GM19372 (cell line): ENCODE results near the gene LSP1.
"Not testable (repeated sequence)": the region's sequence is repeated elsewhere in the genome, so short reads cannot be mapped to it uniquely, and the experiment has no call there.

ENCODE experiments used
- ATAC-seq: cut with Tn5 transposase; IDR thresholded peaks from one replicate; pipeline ENCODE4 v1.9.1; 2021; ENCODE audit warnings: mild to moderate bottlenecking, low read depth, moderate library complexity; ENCODE audit not compliant: unreplicated experiment

LSP1 gene

GRCh38 chr11:1862588-1863351 lies 9.9 kb downstream of the LSP1 start:
- no peak for ATAC-seq

DNA sequence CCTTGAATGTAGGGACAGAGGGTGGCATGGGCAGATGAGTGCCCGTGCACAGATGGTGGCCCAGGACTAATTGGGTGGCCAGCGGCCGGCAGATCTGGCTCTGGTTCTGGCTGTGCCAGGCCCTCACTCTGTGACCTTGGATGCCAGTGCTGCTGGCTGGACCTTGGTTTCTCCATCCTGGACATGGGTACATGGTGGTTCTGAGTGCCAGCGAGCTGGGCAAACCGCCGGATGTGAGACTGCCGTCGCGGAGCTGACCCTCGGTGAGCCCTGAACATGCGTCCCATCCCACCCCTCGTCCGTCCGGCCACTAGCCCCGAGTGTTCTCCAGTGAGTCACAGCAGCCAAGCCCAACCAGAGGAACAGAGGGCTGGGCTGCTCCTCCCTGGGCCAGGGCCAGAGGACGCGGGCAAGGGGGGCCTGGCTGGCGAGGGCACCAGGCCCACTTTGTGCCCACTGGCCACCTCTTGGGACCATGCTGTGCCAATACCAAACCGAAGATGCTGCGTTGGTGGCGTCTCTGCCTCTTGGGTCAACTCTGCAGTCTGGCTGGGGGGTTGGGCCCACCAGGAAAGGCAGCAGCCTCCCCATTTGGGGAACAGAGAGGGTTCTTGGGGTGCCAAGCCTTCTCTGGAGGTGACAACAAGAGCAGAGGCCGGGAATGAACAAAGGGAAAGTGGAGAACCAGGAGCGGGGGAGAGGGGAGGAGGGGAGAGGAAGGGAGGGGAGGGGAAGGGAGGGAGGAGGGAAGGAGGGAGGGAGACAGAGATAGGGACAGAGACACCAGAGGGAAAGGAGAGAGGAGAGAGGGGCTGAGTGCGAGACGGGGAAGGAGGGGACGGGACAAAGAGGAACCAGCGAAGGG lies 10.7 kb downstream of the LSP1 start:
- ATAC-seq: no peak

GRCh38 chr11:1864231-1864630 lies 11.3 kb downstream of the LSP1 start:
- no peak for ATAC-seq

DNA sequence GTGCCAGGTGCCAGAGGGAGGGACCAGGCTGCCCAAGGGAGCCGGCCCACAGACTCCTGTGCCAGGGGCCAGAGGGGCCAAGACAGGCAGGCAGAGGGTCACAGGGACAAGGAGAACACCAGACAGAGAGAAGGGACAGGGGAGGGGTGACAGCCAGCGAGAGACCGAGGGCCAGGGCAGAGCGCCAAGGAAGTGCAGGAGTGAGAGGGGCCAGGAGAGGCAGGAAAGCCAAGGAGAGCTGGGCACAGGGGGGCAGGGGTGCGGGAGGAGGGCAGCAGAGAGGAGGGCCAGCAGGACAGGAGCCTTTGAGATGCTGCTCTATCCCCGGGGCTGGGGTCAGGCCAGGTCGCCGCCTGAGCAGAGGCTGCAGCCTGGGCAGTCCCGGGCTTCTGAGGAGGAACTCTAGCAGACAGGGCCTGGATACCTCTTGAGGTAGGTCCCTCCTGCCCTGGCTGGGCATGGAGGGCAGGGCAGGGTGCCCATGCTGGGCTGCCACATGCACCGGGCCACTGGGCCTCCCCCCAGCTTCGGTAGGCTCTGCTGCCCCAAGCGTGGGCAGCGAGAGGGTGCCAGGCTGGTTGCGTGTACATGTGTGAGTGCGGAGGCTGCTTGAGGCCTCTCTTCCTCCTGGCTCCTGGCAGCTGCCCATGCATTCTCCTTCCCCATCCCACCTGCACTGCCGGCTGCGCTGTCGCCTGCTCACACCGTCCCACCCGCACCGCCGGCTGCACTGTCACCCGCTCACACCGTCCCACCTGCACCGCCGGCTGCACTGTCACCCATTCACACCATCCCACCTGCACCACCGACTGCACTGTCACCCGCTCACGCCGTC lies 12.2 kb downstream of the LSP1 start:
- no peak for ATAC-seq

GRCh38 chr11:1866226-1866625 lies 13.3 kb downstream of the LSP1 start:
- ATAC-seq: no peak

DNA sequence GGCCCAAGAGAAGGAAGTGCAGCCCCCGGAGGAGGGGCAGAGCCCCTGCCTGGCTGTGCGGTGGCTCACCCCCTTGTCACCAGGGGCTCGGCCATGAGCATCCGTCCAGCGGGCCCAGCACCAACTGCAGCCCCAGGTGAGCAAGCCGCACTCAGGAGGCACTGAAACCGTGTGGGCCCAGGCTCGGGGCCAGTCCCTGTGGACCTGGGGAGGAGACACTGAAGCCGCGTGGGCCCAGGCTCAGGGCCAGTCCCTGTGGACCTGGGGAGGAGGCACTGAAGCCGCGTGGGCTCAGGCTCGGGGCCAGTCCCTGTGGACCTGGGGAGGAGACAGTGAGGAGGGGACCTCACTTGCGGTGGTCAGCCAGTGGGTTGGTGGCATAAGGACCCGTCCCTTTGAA lies 13.9 kb downstream of the LSP1 start:
- no peak for ATAC-seq

- ATAC-seq: no peak
Observed at GRCh38 chr11:1867381-1867780, 14.5 kb downstream of the LSP1 start.

- ATAC-seq: no peak
Observed at GRCh38 chr11:1868056-1868635, 15.3 kb downstream of the LSP1 start.

DNA sequence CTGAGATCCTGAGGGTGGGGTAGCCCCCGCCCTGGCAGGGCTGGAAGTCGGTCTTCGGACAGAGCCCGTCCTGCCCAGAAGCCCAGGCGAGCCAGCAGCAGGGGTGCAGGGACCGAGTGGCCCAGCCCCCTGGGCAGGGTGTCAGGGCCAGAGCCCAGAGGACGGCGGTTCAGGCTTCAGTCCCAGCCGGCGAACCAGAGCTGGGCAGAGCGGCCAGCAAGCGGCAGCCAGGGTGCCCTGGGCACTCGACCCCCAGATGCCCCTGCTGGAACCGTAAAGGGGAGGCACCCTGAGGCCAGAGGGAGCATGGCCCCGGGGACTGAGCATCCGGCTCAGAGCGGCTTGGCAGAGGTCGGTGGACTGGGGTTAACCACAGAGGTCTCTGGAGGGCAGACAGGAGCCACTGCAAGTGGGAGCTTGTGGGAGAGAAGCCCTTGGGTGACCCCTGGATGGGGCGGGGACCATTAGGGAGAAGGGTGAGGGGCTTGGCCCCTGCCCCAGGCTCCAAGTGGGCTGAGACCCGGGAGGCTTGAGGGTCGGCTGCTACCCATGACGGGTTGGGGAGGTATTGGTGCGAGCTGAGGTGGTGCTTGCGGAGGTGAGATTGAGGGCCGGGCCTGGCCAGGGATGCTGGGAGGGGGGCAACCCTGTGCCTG lies 15.9 kb downstream of the LSP1 start:
- ATAC-seq: no peak

DNA sequence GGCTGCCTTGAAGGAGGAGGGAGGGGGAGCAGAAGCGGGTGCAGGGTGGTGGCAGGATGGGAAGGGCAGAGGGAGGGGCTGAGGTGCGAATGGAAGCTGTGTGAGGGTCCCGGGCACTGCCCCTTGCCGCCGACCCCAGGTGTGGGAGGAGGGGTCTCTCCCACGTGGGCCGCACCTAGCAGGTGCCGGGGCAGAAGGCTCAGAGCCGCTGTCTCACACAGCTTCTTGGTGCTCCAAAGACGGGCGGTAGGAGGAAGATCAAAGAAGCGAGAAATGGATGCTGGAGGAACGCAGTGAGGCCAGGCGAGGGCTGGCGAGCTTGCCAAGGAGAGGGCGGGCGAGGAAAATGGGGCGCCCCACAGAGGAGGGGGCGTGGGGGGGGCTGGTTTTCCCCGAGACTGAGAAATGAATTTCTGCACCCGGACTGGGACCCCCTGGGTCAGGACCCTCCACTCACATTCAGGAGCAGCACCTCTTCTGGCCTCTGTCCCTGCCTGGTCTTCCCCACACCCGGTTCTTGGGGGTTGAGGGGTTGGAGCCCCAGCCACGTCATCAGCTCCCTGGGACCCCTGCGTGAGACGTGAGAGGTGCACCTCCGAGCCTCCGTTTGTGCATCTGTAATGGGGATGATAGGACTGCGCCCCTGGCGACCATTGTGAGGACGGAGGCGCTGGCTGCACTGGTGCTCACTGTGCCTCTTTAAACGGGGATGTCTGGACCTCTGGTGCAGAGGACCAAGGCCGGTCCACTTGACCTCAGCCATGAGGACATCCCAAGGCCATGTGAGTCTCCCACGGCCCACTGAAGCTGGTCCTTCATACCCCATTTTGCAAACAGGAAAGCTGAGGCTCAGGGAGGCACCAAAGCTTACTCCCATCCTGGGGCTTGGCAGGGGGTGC lies 16.8 kb downstream of the LSP1 start:
- no peak for ATAC-seq

GRCh38 chr11:1870326-1870696 lies 17.4 kb downstream of the LSP1 start:
- no peak for ATAC-seq

DNA sequence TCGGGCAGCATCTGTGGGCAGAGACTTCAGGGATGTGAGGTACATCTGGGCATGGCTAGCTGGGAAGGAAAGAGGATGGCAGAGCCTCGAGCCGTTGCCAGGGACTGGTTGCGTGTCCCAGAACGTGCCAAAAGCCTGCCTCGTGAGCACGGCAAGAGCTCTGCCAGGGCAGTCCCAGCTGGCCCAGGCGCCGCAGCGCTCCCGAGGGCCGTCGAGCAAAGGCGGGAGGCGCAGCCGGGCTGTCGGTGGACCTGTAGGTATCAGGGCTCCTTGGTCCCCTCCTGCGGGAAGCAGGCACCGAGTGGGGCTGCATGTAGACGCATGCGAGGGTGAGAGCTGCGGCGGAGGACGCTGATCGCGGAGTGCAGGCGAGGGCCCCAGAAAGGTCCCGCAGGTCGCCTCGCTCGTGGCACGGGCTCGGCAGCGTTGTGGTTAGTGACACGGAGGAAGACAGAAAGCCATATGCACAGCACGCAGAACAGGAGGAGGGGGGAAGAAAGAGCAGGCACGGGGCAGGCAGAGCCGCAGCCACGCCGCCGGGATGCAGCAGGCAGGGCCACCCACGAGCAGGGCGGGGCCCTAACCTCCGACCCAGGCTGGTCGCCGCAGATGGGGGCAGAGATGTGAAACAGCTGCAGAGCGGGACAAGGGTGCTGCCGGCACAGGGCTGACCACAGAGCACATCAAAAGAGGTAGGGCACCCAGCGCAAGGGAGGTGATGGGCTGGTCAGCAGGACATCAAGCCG lies 18.0 kb downstream of the LSP1 start:
- ATAC-seq: no peak

- no peak for ATAC-seq
Observed at GRCh38 chr11:1871531-1871930, 18.6 kb downstream of the LSP1 start.

DNA sequence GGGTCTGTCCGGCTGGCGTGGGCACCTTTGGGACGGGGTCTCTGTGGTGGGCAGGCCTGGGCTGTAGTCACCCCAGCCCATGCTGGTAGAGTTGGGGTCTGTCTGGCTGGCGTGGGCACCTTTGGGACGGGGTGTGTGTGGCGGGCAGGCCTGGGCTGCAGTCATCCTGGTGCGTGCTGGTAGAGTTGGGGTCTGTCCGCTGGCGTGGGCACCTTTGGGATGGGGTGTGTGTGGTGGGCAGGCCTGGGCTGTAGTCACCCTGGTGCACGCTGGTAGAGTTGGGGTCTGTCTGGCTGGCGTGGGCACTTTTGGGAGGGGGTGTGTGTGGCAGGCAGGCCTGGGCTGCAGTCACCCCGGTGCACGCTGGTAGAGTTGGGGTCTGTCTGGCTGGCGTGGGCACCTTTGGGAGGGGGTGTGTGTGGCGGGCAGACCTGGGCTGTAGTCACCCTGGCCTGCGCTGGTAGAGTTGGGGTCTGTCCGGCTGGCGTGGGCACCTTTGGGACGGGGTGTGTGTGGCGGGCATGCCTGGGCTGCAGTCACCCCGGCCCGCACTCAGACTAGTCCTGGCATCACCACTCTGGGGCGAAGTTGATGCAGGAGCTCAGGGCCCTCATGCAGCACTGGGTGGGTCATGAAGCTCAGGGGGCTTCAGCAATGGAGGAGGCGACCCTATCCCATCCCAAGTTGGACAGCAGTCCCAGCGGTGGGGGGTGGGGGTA lies 19.5 kb downstream of the LSP1 start:
- no peak for ATAC-seq

- ATAC-seq: no peak
Observed at GRCh38 chr11:1873048-1873812, 20.3 kb downstream of the LSP1 start.

DNA sequence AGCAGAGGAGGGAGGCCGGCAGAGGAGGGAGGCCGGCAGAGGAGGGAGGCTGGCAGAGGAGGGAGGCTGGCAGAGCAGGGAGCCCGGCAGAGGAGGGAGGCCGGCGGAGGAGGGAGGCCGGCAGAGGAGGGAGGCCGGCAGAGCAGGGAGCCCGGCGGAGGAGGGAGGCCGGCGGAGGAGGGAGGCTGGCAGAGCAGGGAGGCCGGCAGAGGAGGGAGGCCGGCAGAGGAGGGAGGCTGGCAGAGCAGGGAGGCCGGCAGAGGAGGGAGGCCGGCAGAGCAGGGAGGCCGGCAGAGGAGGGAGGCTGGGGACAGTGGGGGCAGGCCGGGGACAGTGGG lies 20.9 kb downstream of the LSP1 start:
- not testable (repeated sequence) for ATAC-seq

- ATAC-seq: not testable (repeated sequence)
Observed at GRCh38 chr11:1874441-1875092, 21.7 kb downstream of the LSP1 start.
